Osteoblast (primary cell): ENCODE results near the gene CDH6. TPM values are rescaled to one million over a fixed set of nuclear protein-coding genes. Genes with fewer than 3 reads are reported as not detected.
"Not testable (repeated sequence)": the region's sequence is repeated elsewhere in the genome, so short reads cannot be mapped to it uniquely, and the experiment has no call there.

Source experiments
- DNase-seq: peaks from one replicate; pipeline ENCODE4 v3.0.0; 2011; ENCODE audit warnings: low spot score, mixed read lengths; ENCODE audit not compliant: insufficient read length; ENCODE audit errors: missing footprints
- H2AFZ ChIP-seq: 2 replicates; pipeline ENCODE4 v1.6.0; 2011; ENCODE audit warnings: mild to moderate bottlenecking, low read length
- H3K27ac ChIP-seq: 2 replicates; pipeline ENCODE4 v1.5.1; 2011; ENCODE audit warnings: mild to moderate bottlenecking, low read depth, low read length, moderate library complexity
- H3K27me3 ChIP-seq: 2 replicates; pipeline ENCODE4 v1.6.0; 2012; ENCODE audit warnings: mild to moderate bottlenecking, control low read depth, inconsistent platforms, low read length, moderate library complexity; ENCODE audit not compliant: insufficient read depth
- H3K36me3 ChIP-seq: 2 replicates; pipeline ENCODE4 v1.5.1; 2011; ENCODE audit warnings: mild to moderate bottlenecking, low read length, control low read depth, moderate library complexity; ENCODE audit not compliant: insufficient read depth
- H3K4me1 ChIP-seq: 2 replicates; pipeline ENCODE4 v1.5.1; 2011; ENCODE audit warnings: mild to moderate bottlenecking, low read length, control low read depth, moderate library complexity; ENCODE audit not compliant: insufficient read depth
- H3K4me2 ChIP-seq: 2 replicates; pipeline ENCODE4 v1.6.0; 2011; ENCODE audit warnings: mild to moderate bottlenecking, low read length; ENCODE audit not compliant: insufficient read depth
- H3K4me3 ChIP-seq: fragments of 200-600 bp; sonication (generic); 3 replicates; pipeline ENCODE4 v1.5.1; 2012; ENCODE audit warnings: mild to moderate bottlenecking, low read length, inconsistent platforms; ENCODE audit not compliant: insufficient read depth
- H3K79me2 ChIP-seq: 2 replicates; pipeline ENCODE4 v1.6.0; 2012; ENCODE audit warnings: mild to moderate bottlenecking, low read length, control low read depth, inconsistent platforms; ENCODE audit not compliant: insufficient read depth
- H3K9me3 ChIP-seq: 2 replicates; pipeline ENCODE4 v1.5.1; 2011; ENCODE audit warnings: low read depth, low read length, control low read depth
- H4K20me1 ChIP-seq: 2 replicates; pipeline ENCODE4 v1.6.0; 2012; ENCODE audit warnings: mild to moderate bottlenecking, low read length, control low read depth; ENCODE audit not compliant: insufficient read depth
- total RNA-seq: library from RNA; depleted of rRNA; stranded (reverse); fragments of >200 nt; gene quantifications from 2 replicates; pipeline ENCODE4 v1.2.3, GENCODE V29; 2012
- TF ChIP-seq, protein P1 (sequence below): IDR thresholded peaks from 2 replicates; pipeline ENCODE4 v1.5.1; 2011; ENCODE audit warnings: mild to moderate bottlenecking, low read depth, low read length, moderate library complexity; ENCODE audit errors: extremely low read depth

The CDH6 gene
- total RNA-seq, 1 donor = 16.3 TPM

DNA sequence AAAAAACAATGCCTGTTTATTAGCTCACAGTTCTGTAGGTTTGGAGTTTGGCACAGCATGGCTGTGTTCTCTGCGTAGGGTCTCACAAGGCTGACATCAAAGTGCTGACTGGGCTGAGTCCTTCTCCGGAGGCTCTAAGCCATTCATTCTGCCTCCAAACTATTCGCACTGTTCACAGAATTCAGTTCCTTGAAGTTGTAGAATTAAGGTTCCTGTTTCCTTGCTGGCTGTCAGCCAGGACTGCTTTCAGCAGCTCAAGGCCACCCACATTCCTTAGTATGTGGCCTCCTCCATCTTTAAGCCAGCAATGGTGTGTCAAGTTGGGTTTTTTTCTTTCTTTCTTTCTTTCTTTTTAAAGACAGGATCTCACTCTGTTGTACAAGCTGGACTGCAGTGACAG is 161.9 kb downstream of the CDH6 start:
- H3K79me2 ChIP-seq = no peaks in the 10 kb centered on the region
- H3K4me1 ChIP-seq = peaks cover under 1% of the 10 kb centered on the region
- no peak overlapping the region for H3K27ac ChIP-seq
- no peak for DNase-seq
- H2AFZ ChIP-seq = no peak overlapping the region
- H4K20me1 ChIP-seq = no peaks in the 10 kb centered on the region
- H3K4me2 ChIP-seq = no peak overlapping the region
- H3K36me3 ChIP-seq = no peaks in the 10 kb centered on the region
- no peaks in the 10 kb centered on the region for H3K9me3 ChIP-seq
- TF ChIP-seq, protein P1, sequence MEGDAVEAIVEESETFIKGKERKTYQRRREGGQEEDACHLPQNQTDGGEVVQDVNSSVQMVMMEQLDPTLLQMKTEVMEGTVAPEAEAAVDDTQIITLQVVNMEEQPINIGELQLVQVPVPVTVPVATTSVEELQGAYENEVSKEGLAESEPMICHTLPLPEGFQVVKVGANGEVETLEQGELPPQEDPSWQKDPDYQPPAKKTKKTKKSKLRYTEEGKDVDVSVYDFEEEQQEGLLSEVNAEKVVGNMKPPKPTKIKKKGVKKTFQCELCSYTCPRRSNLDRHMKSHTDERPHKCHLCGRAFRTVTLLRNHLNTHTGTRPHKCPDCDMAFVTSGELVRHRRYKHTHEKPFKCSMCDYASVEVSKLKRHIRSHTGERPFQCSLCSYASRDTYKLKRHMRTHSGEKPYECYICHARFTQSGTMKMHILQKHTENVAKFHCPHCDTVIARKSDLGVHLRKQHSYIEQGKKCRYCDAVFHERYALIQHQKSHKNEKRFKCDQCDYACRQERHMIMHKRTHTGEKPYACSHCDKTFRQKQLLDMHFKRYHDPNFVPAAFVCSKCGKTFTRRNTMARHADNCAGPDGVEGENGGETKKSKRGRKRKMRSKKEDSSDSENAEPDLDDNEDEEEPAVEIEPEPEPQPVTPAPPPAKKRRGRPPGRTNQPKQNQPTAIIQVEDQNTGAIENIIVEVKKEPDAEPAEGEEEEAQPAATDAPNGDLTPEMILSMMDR = no peak
- H3K4me3 ChIP-seq = no peak overlapping the region
- H3K27me3 ChIP-seq = no peaks in the 10 kb centered on the region

DNA sequence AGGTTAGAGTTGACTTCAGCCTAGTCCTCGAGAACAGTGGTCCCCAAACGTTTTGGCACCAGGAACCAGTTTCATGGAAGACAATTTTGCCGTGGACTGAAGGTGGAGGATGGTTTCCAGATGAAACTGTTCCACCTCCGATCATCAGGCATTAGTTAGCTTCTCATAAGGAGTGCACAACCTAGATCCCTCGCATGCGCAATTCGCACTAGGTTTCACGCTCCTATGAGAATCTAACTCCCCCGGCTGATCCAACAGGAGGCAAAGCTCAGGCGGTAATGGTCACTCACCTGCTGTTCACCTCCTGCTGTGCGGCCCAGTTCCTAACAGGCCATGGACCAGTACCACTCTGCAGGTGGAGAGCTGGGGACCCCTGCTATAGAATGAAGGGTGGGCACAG is 163.6 kb downstream of the CDH6 start:
- no peaks in the 10 kb centered on the region for H3K79me2 ChIP-seq
- H3K4me2 ChIP-seq = no peak overlapping the region
- peaks cover 18% of the 10 kb centered on the region for H3K4me1 ChIP-seq
- no peaks in the 10 kb centered on the region for H3K36me3 ChIP-seq
- no peaks in the 10 kb centered on the region for H3K9me3 ChIP-seq
- H2AFZ ChIP-seq = peak overlapping the region; percentile 30
- H3K4me3 ChIP-seq = no peak overlapping the region
- no peaks in the 10 kb centered on the region for H4K20me1 ChIP-seq
- H3K27me3 ChIP-seq = no peaks in the 10 kb centered on the region
- TF ChIP-seq, protein P1 = no peak
- H3K27ac ChIP-seq = no peak overlapping the region
- no peak for DNase-seq

GRCh38 chr5:31359839-31360238 is 166.4 kb downstream of the CDH6 start:
- Histone ChIP-seq H3K9me3 (no peaks in the 10 kb centered on the region), H3K4me2 (no peak overlapping the region), H3K4me1 (peaks cover 46% of the 10 kb centered on the region), H3K79me2 (no peaks in the 10 kb centered on the region), H3K4me3 (no peak overlapping the region), H3K36me3 (no peaks in the 10 kb centered on the region), H3K27me3 (no peaks in the 10 kb centered on the region), H2AFZ (no peak overlapping the region), H3K27ac (no peak overlapping the region), H4K20me1 (no peaks in the 10 kb centered on the region)
- TF ChIP-seq, protein P1 = no peak
- DNase-seq = no peak

GRCh38 chr5:31361234-31361633 is 167.7 kb downstream of the CDH6 start:
- Histone ChIP-seq H3K27ac (peak overlapping the region; percentile 95), H3K79me2 (no peaks in the 10 kb centered on the region), H3K4me2 (peak overlapping the region; percentile 23), H3K27me3 (no peaks in the 10 kb centered on the region), H3K9me3 (no peaks in the 10 kb centered on the region), H3K36me3 (no peaks in the 10 kb centered on the region), H2AFZ (peak overlapping the region; percentile 25), H4K20me1 (no peaks in the 10 kb centered on the region), H3K4me3 (no peak overlapping the region), H3K4me1 (peaks cover 57% of the 10 kb centered on the region)
- DNase-seq = no peak
- TF ChIP-seq, protein P1 = no peak

GRCh38 chr5:31361704-31362528 is 168.4 kb downstream of the CDH6 start:
- Histone ChIP-seq H3K4me1 (peaks cover 64% of the 10 kb centered on the region), H3K27ac (peak overlapping the region; percentile 95)

More at GRCh38 chr5:31361704-31362528, 168.4 kb downstream of the CDH6 start:
- not testable (repeated sequence) for H3K79me2 ChIP-seq, DNase-seq, H3K27me3 ChIP-seq, H3K4me3 ChIP-seq, H3K9me3 ChIP-seq, H3K36me3 ChIP-seq, H4K20me1 ChIP-seq
- Histone ChIP-seq H2AFZ (peak overlapping the region; percentile 25), H3K4me2 (peak overlapping the region; percentile 23)
